ENCODE measurements around the gene PKD1.
"Not testable (repeated sequence)": the region's sequence is repeated elsewhere in the genome, so short reads cannot be mapped to it uniquely, and the experiment has no call there.

Gene PKD1

GRCh38 chr16:2111009-2111353, 24.7 kb downstream of the PKD1 start:
- in situ Hi-C loops (cut with MboI; ENCODE audit: low sequenced_read_pairs): not testable (repeated sequence)

GRCh38 chr16:2110332-2111008, 25.2 kb downstream of the PKD1 start:
- in situ Hi-C loops (cut with MboI; ENCODE audit: low sequenced_read_pairs): not testable (repeated sequence)

GRCh38 chr16:2109872-2110271, 25.8 kb downstream of the PKD1 start:
- in situ Hi-C loops (cut with MboI; ENCODE audit: low sequenced_read_pairs): not testable (repeated sequence)

- in situ Hi-C loops (cut with MboI; ENCODE audit: low sequenced_read_pairs): not testable (repeated sequence)
Measured at GRCh38 chr16:2109271-2109580, 26.5 kb downstream of the PKD1 start.

- in situ Hi-C loops (cut with MboI; ENCODE audit: low sequenced_read_pairs): not testable (repeated sequence)
Measured at GRCh38 chr16:2108446-2109270, 27.0 kb downstream of the PKD1 start.

GRCh38 chr16:2107791-2108125, 27.9 kb downstream of the PKD1 start:
- in situ Hi-C loops (cut with MboI; ENCODE audit: low sequenced_read_pairs): not testable (repeated sequence)

- in situ Hi-C loops (cut with MboI; ENCODE audit: low sequenced_read_pairs): not testable (repeated sequence)
Measured at GRCh38 chr16:2107121-2107790, 28.4 kb downstream of the PKD1 start.

GRCh38 chr16:2106211-2106610, 29.5 kb downstream of the PKD1 start:
- in situ Hi-C loops (cut with MboI; ENCODE audit: low sequenced_read_pairs): not testable (repeated sequence)

- in situ Hi-C loops (cut with MboI; ENCODE audit: low sequenced_read_pairs): not testable (repeated sequence)
Measured at GRCh38 chr16:2105769-2106168, 29.9 kb downstream of the PKD1 start.

- in situ Hi-C loops (cut with MboI; ENCODE audit: low sequenced_read_pairs): not testable (repeated sequence)
Measured at GRCh38 chr16:2105291-2105690, 30.4 kb downstream of the PKD1 start.

- in situ Hi-C loops (cut with MboI; ENCODE audit: low sequenced_read_pairs): not testable (repeated sequence)
Measured at GRCh38 chr16:2104464-2104863, 31.2 kb downstream of the PKD1 start.

GRCh38 chr16:2102471-2102870, 33.2 kb downstream of the PKD1 start:
- in situ Hi-C loops (cut with MboI; ENCODE audit: low sequenced_read_pairs): no loop called here

- in situ Hi-C loops (cut with MboI; ENCODE audit: low sequenced_read_pairs): not testable (repeated sequence)
Measured at GRCh38 chr16:2101581-2101980, 34.1 kb downstream of the PKD1 start.

- in situ Hi-C loops (cut with MboI; ENCODE audit: low sequenced_read_pairs): not testable (repeated sequence)
Measured at GRCh38 chr16:2097689-2098088, 38.0 kb downstream of the PKD1 start.

GRCh38 chr16:2096853-2097595, 38.7 kb downstream of the PKD1 start:
- in situ Hi-C loops (cut with MboI; ENCODE audit: low sequenced_read_pairs): no loop called here

GRCh38 chr16:2095918-2096582, 39.6 kb downstream of the PKD1 start:
- in situ Hi-C loops (cut with MboI; ENCODE audit: low sequenced_read_pairs): no loop called here

- in situ Hi-C loops (cut with MboI; ENCODE audit: low sequenced_read_pairs): no loop called here
Measured at GRCh38 chr16:2095315-2095853, 40.3 kb downstream of the PKD1 start.

GRCh38 chr16:2093793-2094192, 41.9 kb downstream of the PKD1 start:
- in situ Hi-C loops (cut with MboI; ENCODE audit: low sequenced_read_pairs): no loop called here

- in situ Hi-C loops (cut with MboI; ENCODE audit: low sequenced_read_pairs): no loop called here
Measured at GRCh38 chr16:2092866-2093265, 42.8 kb downstream of the PKD1 start.

GRCh38 chr16:2092256-2092620, 43.5 kb downstream of the PKD1 start:
- in situ Hi-C loops (cut with MboI; ENCODE audit: low sequenced_read_pairs): no loop called here

Measured in HL-60/S4 treated with retinoic acid at 250 ng/mL for 4 days and 3 days (cell line).